ENCODE data around the gene MX2. TPM values are rescaled to one million over a fixed set of nuclear protein-coding genes. Genes with fewer than 3 reads are reported as not detected.

Gene MX2
- polyA plus RNA-seq, 4 donors: 0.98 to 2.6 (median 1.7) TPM

DNA sequence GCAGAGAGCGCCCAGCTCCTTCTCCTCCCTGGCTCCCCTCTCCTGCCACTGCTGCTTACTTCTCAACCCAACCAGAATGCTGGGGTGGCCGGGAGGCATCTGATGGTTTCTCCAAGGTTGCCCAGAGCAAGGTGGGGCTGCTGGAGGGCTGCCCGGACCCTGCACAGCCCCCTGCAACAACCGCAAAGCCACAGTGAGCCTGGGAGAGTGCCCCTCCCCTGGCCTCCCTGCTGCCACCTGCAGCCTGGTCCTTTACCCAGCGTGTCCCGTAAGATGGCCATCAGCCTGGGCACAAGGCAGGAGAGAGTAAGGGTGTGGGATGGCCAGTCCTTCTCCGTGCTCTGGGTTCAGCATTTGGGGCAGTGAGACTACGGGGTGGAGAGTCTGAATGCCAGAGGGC is 17.0 kb downstream of the MX2 start:
- no peak for DNase-seq (ENCODE audit: low read depth in 4 of 4, low spot score in 3 of 4)

DNA sequence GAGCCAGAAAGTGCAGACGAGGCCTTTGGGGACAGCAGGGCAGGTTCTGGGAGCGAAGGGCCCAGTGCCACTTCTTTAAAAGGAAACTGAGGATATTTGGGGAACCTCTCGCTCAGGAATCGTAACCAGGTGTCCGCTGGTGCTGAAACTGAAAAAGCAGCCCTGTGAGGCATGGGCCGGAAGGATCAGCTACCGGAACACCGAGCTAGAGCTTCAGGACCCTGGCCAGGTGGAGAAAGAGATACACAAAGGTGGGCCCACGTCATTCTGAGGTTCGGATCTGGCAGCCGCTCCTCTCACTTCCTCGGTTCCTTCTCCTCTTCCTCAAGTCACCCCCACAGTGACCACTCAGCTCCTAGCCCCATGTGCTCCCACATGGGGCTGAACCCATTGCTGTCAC is 18.1 kb downstream of the MX2 start:
- no peak for DNase-seq (ENCODE audit: low read depth in 4 of 4, low spot score in 3 of 4)

DNA sequence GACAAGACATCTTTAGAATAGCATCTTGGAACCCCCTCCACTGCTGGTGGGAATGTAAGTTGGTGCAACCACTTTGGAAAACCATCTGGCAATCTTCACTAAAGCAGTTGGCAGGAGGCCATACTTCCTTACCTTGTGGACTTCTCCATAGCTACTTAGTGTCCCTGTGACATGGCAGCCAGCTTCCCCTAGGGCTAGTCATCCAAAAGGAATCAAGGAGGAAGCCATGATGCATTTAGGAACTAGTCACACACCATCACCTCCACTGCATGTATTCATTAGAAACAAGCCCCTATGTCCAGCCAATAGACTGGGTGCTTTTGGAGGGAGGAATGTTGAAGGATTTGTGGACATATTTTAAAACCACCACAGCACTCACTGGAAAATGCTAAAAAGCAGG is 19.9 kb downstream of the MX2 start:
- DNase-seq (ENCODE audit: low read depth in 4 of 4, low spot score in 3 of 4): no peak

DNA sequence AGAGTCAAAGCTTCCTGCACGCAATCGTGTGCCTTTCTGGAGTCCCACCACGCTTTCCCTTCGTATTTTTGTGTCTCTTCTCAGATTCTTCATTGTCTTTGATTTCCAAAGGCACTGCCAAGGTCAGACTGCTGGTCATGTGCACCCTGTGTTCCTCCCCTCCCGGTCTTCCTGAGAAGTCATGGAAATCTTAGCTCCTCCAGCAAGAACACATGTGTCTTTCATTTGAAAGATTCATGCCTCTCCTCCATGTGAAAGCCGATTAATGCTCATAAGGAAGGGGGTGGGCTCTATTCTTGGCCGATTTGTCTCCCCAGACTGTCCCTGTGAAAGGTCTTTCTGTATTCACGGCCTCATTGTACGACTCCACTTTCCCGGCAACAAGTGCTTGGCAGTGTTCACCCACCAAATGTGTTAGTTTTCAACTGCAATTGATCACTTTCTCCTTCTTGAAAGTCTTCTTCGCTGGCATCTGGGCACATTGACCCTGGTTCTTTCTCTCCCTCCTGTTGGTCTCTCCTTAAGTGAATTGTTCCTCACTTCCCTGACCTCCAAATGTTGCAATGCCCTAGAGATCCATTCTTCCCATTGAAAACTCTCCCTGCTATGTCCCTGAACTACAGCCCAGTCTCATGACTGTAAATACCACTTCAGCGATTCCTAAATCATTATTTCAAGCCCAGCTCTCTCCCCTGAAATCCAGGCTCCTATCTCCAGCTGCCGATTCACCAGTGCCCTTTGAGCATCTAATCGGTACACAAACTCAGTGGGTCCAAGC is 25.4 kb downstream of the MX2 start:
- no peak for DNase-seq (ENCODE audit: low read depth in 4 of 4, low spot score in 3 of 4)

DNA sequence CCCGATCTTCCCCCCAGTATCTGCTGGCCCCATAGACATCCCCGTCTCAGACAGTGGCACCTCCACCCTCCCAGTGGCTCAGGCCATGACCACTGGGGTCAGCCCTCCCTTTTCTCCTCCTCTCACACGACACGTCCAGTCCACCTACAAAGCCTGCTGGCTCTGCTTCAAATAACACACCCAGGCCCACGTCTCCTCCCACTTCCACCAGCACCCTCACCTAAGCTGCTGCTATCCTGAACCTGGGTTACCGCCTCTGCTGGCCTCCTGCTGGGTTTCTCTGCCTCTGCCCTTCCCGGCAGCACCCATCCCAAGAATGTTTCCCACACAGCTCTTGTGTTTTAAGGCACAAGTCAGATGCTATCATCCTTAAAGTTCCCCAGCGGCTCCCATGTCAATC is 26.0 kb downstream of the MX2 start:
- no peak for DNase-seq (ENCODE audit: low read depth in 4 of 4, low spot score in 3 of 4)

DNA sequence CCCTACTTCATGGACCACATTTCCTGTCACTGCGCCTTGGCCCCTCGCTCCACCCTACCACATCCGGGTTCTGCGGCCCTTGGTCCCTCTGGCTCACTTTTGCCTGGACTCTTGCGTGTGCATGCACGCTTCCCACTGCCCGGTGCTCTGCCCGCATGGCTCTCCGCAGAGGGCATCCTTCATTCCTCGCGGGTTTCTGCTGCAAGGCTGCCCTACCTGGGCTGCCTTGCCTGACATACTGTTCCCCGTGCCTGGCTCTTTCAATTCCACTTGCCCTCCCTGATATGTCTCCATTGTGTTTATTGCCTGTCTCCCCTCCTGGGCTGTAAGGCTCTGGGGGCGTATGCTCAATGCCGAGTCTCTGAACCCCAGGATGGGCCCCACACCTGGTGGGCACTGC is 26.4 kb downstream of the MX2 start:
- no peak for DNase-seq (ENCODE audit: low read depth in 4 of 4, low spot score in 3 of 4)

DNA sequence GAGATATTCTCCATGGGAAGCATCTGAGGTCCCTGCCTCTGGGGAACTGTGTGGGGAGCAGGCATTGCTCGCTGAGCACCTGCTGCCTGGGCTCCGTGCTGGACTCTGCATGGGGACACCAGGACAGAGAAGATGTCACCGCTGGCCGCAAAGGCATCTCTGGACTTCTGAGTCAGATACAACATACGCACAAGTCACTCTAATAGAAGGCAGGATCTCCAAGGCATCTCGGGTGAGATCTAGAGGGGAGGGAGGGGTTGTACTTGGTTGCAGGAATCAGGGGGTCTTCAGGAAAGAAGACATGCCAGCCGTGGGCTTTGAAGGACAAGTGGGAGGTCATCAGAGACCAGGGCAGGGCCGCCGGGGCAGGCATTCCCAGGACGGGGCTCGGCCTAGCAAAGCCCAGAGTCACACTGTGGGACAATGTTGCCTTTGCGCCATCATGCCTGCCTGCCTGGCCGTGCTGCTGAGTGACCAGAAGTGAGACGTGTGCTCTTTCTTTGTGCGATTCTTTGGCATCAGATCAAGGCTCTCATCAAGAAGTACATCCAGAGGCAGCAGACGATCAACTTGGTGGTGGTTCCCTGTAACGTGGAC is 28.3 kb downstream of the MX2 start:
- DNase-seq (ENCODE audit: low read depth in 4 of 4, low spot score in 3 of 4): no peak

DNA sequence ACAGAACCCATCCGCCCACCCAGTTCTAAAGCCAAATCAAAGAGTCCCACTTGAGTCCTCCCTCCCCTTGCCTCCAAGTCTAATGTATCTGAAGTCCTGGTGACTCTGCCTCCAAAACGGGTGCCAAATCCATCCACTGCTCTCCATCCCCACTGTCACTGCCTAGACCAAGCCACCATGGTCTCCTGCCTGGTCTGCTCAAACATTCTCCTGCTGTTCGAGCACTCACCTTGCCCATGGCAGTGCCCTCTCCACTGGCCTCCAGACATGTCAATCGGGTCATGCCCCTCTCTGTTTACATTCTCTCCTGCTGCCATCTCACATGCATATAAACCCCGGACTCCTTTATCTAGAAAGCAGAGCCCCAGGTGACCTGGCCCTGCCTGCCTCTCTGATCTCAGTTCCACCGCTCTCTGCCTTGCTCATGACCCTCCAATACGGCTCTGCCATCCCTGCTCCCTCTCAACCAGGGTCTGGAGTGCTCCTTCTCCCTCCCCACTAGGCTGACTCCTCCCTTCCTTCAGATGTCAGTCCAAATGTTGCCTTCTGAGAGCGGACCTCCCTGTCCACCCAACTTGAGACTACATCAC is 32.1 kb downstream of the MX2 start:
- no peak for DNase-seq (ENCODE audit: low read depth in 4 of 4, low spot score in 3 of 4)

DNA sequence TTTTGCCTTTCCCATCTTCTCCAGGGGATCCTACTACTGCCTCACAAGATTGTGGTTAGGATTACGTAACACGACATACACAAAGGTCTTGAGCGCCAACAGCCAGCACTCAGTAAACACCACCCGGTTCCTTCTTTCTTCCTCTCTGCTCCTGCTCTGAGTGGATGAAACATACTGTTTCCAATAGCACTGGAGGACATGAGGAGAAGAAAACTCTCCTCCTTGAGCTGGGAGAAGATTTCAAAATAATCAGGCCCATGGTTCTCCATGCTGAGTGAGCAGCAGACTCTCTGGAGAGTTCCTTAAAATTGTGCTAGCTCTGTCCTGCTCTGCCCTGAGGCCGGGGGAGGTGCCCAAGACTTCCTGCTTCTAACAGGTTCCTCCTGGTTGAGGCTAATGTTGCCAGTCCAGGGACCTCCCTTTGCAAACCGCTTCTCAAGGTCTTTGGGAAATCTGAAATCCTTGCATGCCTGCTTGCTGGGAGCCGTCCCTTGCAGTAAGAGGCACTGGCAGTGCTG is 34.8 kb downstream of the MX2 start:
- DNase-seq (ENCODE audit: low read depth in 4 of 4, low spot score in 3 of 4): peak in 2 of 4 donors; percentile 12 to 17

DNA sequence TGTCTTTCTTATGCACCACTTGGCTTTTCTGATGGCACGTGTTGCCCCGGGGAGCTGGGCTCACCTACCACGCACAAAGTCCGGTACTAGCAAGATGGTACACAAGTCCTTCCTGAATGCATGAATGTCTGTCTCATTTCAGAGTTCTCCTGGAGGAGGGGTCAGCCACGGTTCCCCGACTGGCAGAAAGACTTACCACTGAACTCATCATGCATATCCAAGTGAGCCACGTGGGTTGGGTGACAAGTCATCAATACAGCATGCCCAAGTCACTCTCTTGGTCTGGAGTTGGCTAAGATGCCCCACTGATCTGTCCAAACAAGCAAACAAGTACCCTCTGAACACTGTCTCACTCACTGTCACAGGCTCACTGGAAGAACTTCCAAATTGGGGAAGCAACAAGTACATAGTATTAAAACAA is 35.7 kb downstream of the MX2 start:
- no peak for DNase-seq (ENCODE audit: low read depth in 4 of 4, low spot score in 3 of 4)

DNA sequence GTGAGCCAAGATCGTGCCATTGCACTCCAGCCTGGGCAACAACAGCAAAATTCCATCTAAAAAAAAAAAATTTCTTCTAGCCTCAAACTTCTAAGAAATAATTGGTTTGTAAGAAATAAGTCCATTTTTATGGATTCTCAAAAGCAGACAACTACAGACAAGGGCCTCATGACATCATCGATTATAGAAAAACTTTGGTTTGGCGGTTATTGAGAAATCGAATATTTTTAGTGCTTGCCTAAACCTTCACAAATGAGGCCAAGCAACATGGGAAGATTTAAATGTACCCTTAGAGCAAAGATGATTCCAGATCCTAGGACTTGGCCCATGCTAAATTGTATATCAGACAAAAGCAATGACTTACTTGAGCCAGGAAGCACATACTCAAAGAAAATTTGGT is 36.4 kb downstream of the MX2 start:
- DNase-seq (ENCODE audit: low read depth in 4 of 4, low spot score in 3 of 4): no peak

DNA sequence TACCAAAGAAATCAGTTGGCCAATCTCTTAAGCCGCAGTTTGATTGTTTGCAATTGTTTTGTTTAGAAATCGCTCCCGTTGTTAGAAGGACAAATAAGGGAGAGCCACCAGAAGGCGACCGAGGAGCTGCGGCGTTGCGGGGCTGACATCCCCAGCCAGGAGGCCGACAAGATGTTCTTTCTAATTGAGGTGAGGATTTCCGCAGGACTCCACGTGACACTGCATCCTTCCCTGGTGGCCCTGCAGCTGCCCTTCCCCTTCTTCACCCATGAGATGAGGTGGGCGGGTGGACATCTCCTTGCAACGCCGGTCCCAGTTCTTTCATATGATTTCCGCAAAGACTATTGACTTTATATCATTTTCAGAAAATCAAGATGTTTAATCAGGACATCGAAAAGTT is 37.0 kb downstream of the MX2 start:
- no peak for DNase-seq (ENCODE audit: low read depth in 4 of 4, low spot score in 3 of 4)

DNA sequence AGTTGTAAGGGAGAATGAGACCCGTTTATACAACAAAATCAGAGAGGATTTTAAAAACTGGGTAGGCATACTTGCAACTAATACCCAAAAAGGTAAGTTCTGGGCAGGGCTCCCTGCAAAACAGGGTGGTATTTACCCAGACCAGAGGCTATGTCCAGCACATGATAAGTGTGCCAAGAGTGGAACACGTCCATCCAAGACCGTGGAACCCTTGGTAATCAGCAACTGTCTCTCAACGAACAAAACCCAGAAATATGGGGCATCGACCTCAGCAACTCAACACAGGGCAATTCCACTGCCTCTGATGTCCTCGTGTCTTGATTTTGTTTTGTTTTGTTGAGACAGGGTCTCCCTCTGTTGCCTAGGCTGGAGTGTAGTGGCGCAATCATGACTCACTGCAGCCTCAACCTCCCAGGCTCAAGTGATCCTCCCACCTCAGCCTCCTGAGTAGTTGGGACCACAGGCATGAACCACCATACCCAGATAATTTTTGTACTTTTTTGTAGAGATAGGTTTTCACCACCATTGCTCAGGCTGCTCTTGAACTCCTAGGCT is 37.5 kb downstream of the MX2 start:
- no peak for DNase-seq (ENCODE audit: low read depth in 4 of 4, low spot score in 3 of 4)

DNA sequence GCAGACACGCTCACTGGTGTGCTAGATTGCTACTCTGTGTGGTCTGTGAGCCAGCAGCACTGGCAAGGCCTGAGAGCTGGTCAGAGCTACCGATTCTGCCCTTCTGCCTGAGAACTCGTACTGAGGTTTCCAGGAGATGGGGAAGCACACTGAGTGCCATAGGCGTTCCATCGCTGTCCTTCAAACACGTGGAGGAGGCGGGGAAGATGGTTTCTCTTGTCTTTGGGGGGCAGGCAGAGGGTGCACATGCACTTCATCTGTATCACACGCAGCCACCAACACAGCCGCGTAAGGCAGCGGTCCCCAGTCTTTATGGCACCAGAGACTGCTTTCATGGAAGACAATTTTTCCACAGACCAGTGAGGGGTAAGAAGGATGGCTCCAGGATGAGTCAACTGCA is 40.4 kb downstream of the MX2 start:
- no peak for DNase-seq (ENCODE audit: low read depth in 4 of 4, low spot score in 3 of 4)

DNA sequence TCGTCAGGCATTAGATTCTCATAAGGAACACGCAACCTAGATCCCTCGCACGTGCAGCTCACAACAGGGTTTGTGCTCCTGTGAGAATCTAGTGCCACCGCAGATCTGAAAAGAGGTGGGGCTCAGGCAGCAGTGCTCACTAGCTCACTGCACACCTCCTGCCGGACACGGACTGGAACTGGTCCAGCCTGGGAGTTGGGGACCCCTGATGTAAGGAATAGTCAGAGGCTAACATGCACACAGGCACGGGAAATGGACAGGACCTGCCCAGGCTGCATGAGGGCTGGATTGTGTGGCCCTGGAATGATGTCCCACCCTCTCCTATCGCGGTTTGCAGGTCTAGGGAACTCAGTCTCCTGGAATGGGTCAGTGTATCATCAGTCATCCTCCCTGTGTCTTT is 41.0 kb downstream of the MX2 start:
- DNase-seq (ENCODE audit: low read depth in 4 of 4, low spot score in 3 of 4): no peak

DNA sequence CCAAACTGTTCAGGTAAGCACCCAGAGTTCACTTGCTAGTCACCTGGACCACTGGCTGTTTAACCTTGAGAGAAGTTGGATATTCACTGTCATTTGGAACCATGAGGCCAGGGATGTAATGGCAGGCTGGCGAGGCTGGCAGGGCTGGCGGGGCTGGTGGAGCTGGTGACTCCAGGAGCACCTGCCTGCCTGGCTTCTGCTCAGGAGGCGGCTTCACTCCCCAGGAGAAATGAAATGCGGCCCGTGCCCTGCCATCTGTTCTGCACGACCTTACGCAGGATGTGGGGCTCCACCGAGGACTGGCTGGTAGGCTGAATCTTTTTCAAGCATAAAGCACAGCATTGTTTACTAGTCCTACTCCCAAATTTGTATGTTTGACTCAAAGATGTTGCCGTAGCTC is 41.5 kb downstream of the MX2 start:
- no peak for DNase-seq (ENCODE audit: low read depth in 4 of 4, low spot score in 3 of 4)

DNA sequence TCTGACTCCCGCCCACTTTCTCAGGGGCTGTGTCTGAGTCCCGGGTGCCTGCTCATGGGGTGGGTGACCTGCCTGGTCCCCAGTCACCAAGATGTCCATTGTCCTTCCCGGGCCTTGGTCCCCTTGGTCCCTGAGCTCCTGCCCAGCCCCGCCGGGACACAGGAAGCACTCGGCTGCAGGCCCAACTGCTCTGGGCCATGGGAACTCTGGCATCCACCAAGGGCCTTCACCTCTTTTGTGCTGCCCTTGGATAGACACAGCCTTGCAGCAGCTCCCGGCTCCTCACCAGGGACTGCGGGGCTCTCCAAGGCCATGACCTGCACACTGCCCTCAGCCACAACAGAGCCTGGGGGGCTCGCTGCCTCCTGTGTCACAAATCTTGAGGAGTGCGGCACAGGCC is 42.1 kb downstream of the MX2 start:
- no peak for DNase-seq (ENCODE audit: low read depth in 4 of 4, low spot score in 3 of 4)

DNA sequence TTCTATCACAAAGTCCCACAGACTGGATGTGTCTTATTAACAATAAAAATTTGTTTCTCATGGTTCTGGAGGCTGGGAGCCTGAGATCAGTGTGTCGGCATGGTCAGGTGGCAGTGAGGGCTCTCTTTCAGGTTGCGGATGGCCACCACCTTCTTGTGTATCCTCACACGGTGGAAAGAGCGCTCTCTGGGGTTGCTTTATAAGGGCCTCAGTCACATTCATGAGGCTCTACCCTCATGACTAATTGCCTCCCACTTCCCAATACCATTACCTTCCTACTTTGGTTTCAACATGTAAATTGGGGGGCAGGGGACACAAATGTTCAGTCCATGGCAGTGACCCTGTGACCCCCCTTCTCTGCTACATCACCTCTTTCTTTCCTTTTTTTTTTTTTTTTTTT is 43.5 kb downstream of the MX2 start:
- no peak for DNase-seq (ENCODE audit: low read depth in 4 of 4, low spot score in 3 of 4)

DNA sequence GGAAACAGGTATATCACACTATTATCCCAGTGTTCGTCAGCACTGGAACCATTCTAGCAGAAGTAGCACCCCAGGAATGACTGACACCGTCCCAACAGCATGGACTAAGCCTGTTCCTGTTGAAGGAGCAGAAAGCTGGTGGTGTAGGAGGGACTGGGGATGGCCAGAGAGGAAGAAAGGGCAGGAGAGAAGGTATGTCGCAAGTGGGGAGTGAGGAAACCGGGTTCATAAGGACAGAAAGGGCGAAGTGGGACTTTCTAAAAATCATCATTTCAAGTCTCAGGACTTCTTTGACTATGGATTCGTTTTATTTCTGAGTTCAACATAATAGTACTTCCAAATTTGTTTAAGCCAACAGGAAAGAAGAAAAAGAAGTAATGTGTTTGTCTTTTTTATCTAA is 44.5 kb downstream of the MX2 start:
- no peak for DNase-seq (ENCODE audit: low read depth in 4 of 4, low spot score in 3 of 4)

DNA sequence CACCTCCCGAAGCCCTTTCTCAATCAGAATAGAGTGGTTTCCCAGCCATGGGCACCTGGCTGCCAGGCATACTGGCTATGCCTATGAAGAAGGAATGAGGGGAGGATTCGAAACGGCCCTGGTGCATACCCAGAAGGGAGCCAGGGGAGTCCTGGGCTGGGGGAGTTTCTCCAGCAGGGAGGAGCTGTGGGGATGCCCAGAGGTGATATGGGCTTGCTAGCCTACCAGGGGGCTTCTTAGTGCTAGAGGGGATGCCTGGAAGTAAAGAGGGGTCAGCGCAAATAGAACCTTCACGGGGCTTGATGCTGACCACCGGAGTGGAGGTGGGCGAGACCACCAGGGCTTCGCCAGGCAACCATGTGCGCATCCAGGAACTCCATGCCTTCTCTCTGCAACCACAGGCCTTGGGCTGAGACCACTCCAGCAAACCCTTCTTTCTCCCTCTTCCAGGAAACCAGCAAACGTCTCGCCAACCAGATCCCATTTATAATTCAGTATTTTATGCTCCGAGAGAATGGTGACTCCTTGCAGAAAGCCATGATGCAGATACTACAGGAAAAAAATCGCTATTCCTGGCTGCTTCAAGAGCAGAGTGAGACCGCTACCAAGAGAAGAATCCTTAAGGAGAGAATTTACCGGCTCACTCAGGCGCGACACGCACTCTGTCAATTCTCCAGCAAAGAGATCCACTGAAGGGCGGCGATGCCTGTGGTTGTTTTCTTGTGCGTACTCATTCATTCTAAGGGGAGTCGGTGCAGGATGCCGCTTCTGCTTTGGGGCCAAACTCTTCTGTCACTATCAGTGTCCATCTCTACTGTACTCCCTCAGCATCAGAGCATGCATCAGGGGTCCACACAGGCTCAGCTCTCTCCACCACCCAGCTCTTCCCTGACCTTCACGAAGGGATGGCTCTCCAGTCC is 46.0 kb downstream of the MX2 start:
- DNase-seq (ENCODE audit: low read depth in 4 of 4, low spot score in 3 of 4): no peak

DNA sequence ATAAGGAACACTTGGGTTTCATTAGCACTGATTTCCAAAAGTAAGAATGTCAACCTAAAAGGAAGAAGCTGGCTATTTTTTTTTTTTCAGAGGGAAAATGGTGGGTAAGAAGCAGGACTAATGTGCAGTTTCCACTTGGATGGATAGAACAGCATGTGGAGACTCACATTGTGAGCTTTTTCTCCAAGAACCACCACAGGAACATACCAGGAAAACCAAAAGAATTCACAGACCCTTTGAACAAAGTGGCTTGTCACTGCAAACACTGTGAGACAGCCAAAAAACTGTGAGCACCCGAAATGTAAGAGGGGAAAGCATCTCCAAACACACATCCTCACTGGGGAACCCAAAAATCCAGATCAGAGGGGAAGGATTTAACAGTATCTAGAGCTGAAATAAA is 48.5 kb downstream of the MX2 start:
- DNase-seq (ENCODE audit: low read depth in 4 of 4, low spot score in 3 of 4): no peak

All from left renal pelvis (tissue), 4 donors.